22Rv1 (cell line): ENCODE measurements around the gene FGF13.

Experiments
- H3K27ac ChIP-seq: fragments of 450-650 bp; 2 replicates; pipeline ENCODE4 v1.5.1; 2017
- CTCF ChIP-seq: fragments of 450-650 bp; IDR thresholded peaks from 2 replicates; pipeline ENCODE4 v1.5.1; 2017; ENCODE audit warnings: mild to moderate bottlenecking
- ZFX ChIP-seq: fragments of 450-650 bp; IDR thresholded peaks from 2 replicates; pipeline ENCODE4 v1.6.1; 2017; ENCODE audit warnings: antibody characterized with exemption, borderline replicate concordance

FGF13 gene

GRCh38 chrX:138711399-138712347, at the start of gene FGF13:
TSS of gene FGF13 (minus strand) at chrX:138711717. CDS start at chrX:138711003, 714 bp downstream.
- H3K27ac ChIP-seq, result no peak within 1 kb of the TSS
- TF ChIP-seq CTCF, result peak; percentile 14; the same call in 1 of the 2 replicates
- no peak for TF ChIP-seq ZFX

GRCh38 chrX:138759217-138759943, 47.9 kb upstream of the FGF13 start:
- TF ChIP-seq CTCF, result no peak
- no peak for TF ChIP-seq ZFX

GRCh38 chrX:138756234-138756633, 44.7 kb upstream of the FGF13 start:
- H3K27ac ChIP-seq, result no peak overlapping the region
- TF ChIP-seq CTCF (no peak), ZFX (no peak)

More at GRCh38 chrX:138759217-138759943, 47.9 kb upstream of the FGF13 start:
- H3K27ac ChIP-seq, result no peak overlapping the region

- no peak overlapping the region for H3K27ac ChIP-seq
- TF ChIP-seq CTCF, result no peak
- TF ChIP-seq ZFX, result no peak
Measured at GRCh38 chrX:138754861-138755260, 43.3 kb upstream of the FGF13 start.

GRCh38 chrX:138748480-138748879, 37.0 kb upstream of the FGF13 start:
- TF ChIP-seq ZFX (no peak), CTCF (peak; percentile 61)
- no peak overlapping the region for H3K27ac ChIP-seq

GRCh38 chrX:138745196-138745595, 33.7 kb upstream of the FGF13 start:
- H3K27ac ChIP-seq, result no peak overlapping the region
- TF ChIP-seq ZFX (no peak), CTCF (peak; percentile 68)
